Pancreas (tissue), 10 donors: Measurements from ENCODE around the gene DGKI. TPM values are rescaled to one million over a fixed set of nuclear protein-coding genes. Genes with fewer than 3 reads are reported as not detected.

Experiments used
- ATAC-seq, 4 donors: fragments of 200-7000 bp; cut with Tn5 transposase; one replicate each; pipeline versions ENCODE4 v1.8.0 to v1.9.1; 2020; ENCODE audit warnings: mild to moderate bottlenecking in 4 of 4, moderate library complexity in 4 of 4
- DNase-seq, 6 donors: peaks; one replicate each; pipeline ENCODE4 v3.0.0-alpha.2; 2020
- FAIRE-seq: peaks from 2 replicates; lab custom pipeline; 2012; peaks lifted over from hg19 to GRCh38; lab: Jason Lieb, UNC
- H3K27ac ChIP-seq, 4 donors: fragments of 200-600 bp; sonication (generic); 1 replicate in 3 of 4; 2 replicates in 1 of 4; pipeline versions ENCODE4 v1.5.0 to v1.8.0; 2020
- H3K27me3 ChIP-seq, 4 donors: fragments of 200-600 bp; one replicate each; pipeline ENCODE4 v1.8.0; 2021
- H3K36me3 ChIP-seq, 3 donors: fragments of 200-600 bp; sonication (generic) in 1 of 3; one replicate each; pipeline versions ENCODE4 v1.5.0 to v1.8.0; 2020 to 2021
- H3K4me1 ChIP-seq, 3 donors: fragments of 200-600 bp; one replicate each; pipeline ENCODE4 v1.8.0; 2021
- H3K4me3 ChIP-seq, 4 donors: fragments of 200-600 bp; sonication (generic) in 2 of 4; one replicate each; pipeline versions ENCODE4 v1.5.0 to v1.8.0; 2020 to 2021
- H3K9me3 ChIP-seq, 4 donors: fragments of 200-600 bp; one replicate each; pipeline ENCODE4 v1.8.0; 2021
- CTCF ChIP-seq, 4 donors: fragments of 200-600 bp; sonication (generic) in 3 of 4; IDR thresholded peaks; one replicate each; pipeline versions ENCODE4 v1.5.0 to v1.8.0; 2021; ENCODE audit warnings: antibody characterized with exemption in 4 of 4
- WGBS, 2 donors: extraction: QIAGEN DNeasy Blood & Tissue Kit; methylation state at CpG; one replicate each; pipeline ENCODE4 v1.1.7; 2013; 5-methylcytosine and 5-hydroxymethylcytosine counted together
- intact Hi-C, 3 donors: fragments of 100-400 bp; cut with DNase I; formaldehyde crosslinking; loops; one replicate each; pipeline versions ENCODE4 v1.11.1 to v1.14.2; 2022
- polyA plus RNA-seq, 2 donors: library from polyadenylated mRNA; stranded (reverse); fragments of 200-250 nt; gene quantifications; one replicate each; pipeline ENCODE4 v1.2.3, GENCODE V29; 2013
- total RNA-seq, 6 donors: library from RNA; stranded (reverse); fragmentation: NEBNext Ultra II Directional in 4 of 6; extraction: Animal tissue kit (Norgen Biotek cat#: 25700) in 4 of 6; gene quantifications; one replicate each; pipeline versions ENCODE4 v1.2.1 to v1.2.4, GENCODE V29; 2021 to 2023
- donor health status: healthy with polysubstance abuse.
- donor health status: DM: no; HTN: no; CAD: no; lungs with moderate emphysema.
- donor health status: DM: no; HTN: no; CAD: no.
- donor health status: control.
- donor health status: control.
- donor health status: Bipolar disorder and iron deficiency.
- donor health status: DM: yes; HTN: yes; CAD: no.
- donor health status: DM: no; HTN: no; CAD: no.
- donor health status: DM: no; HTN: no; CAD: no.
- donor health status: DM: yes; HTN: yes; CAD: no.

Gene DGKI
- total and polyA plus RNA-seq, 8 donors, result 0.04 to 0.81 (median 0.15) TPM

- no peak overlapping the region for H3K4me3 ChIP-seq
- TF ChIP-seq CTCF (IDR thresholded peaks at IDR 0.05), result no peak
- no peaks in the 10 kb centered on the region for H3K27me3 ChIP-seq
- FAIRE-seq (no peak), ATAC-seq (no peak), DNase-seq (no peak)
- no peaks in the 10 kb centered on the region for H3K9me3 ChIP-seq
- intact Hi-C loops, result no loop called here
- H3K27ac ChIP-seq, result no peak overlapping the region
- 44 to 51% methylated on average over 5 of the region's 5 CpGs for WGBS, 2 donors
- H3K36me3 ChIP-seq, result no peaks in the 10 kb centered on the region
- H3K4me1 ChIP-seq, result no peaks in the 10 kb centered on the region
These were observed 30.0 kb downstream of the DGKI start for GRCh38 chr7:137816696-137817320.

- DNase-seq (no peak), ATAC-seq (no peak), FAIRE-seq (no peak)
- H3K9me3 ChIP-seq, result no peaks in the 10 kb centered on the region
- WGBS, 2 donors, result 79 to 93% methylated on average over 1 of the region's 1 CpG
- H3K27ac ChIP-seq, result no peak overlapping the region
- intact Hi-C loops, result no loop called here
- no peaks in the 10 kb centered on the region for H3K27me3 ChIP-seq
- H3K4me1 ChIP-seq, result no peaks in the 10 kb centered on the region
- TF ChIP-seq CTCF (IDR thresholded peaks at IDR 0.05), result no peak
- H3K36me3 ChIP-seq, result no peaks in the 10 kb centered on the region
- H3K4me3 ChIP-seq, result no peak overlapping the region
These were observed 33.2 kb downstream of the DGKI start for GRCh38 chr7:137813541-137813940.

- no peak for ATAC-seq
- TF ChIP-seq CTCF (IDR thresholded peaks at IDR 0.05), result no peak
- WGBS, 2 donors, result 57 to 72% methylated on average over 2 of the region's 2 CpGs
These were observed 36.5 kb downstream of the DGKI start for GRCh38 chr7:137810248-137810647.

GRCh38 chr7:137804836-137805235, 41.9 kb downstream of the DGKI start:
- Histone ChIP-seq H3K27me3 (no peaks in the 10 kb centered on the region), H3K36me3 (no peaks in the 10 kb centered on the region), H3K4me3 (no peak overlapping the region), H3K9me3 (no peaks in the 10 kb centered on the region), H3K27ac (no peak overlapping the region), H3K4me1 (no peaks in the 10 kb centered on the region)
- DNase-seq, result no peak
- no peak for FAIRE-seq
- ATAC-seq, result no peak
- intact Hi-C loops, result no loop called here
- TF ChIP-seq CTCF (IDR thresholded peaks at IDR 0.05), result no peak
- 62 to 64% methylated on average over 2 of the region's 2 CpGs for WGBS, 2 donors

More at GRCh38 chr7:137810248-137810647, 36.5 kb downstream of the DGKI start:
- Histone ChIP-seq H3K27me3 (no peaks in the 10 kb centered on the region), H3K27ac (no peak overlapping the region), H3K4me3 (no peak overlapping the region), H3K4me1 (no peaks in the 10 kb centered on the region), H3K9me3 (no peaks in the 10 kb centered on the region), H3K36me3 (no peaks in the 10 kb centered on the region)
- intact Hi-C loops, result no loop called here
- FAIRE-seq (no peak), DNase-seq (no peak)

GRCh38 chr7:137801491-137801890, 45.3 kb downstream of the DGKI start:
- Histone ChIP-seq H3K27ac (no peak overlapping the region), H3K27me3 (no peaks in the 10 kb centered on the region), H3K9me3 (no peaks in the 10 kb centered on the region), H3K4me1 (no peaks in the 10 kb centered on the region), H3K4me3 (no peak overlapping the region), H3K36me3 (no peaks in the 10 kb centered on the region)
- 47 to 68% methylated on average over 1 of the region's 1 CpG for WGBS, 2 donors
- DNase-seq (no peak), ATAC-seq (no peak), FAIRE-seq (no peak)
- intact Hi-C loops, result no loop called here
- TF ChIP-seq CTCF (IDR thresholded peaks at IDR 0.05), result no peak
